ENCODE results near the gene SPHK1. TPM values are rescaled to one million over a fixed set of nuclear protein-coding genes. Genes with fewer than 3 reads are reported as not detected.
"Not testable (repeated sequence)": the region's sequence is repeated elsewhere in the genome, so short reads cannot be mapped to it uniquely, and the experiment has no call there.

Gene SPHK1
- total RNA-seq, 1 donor from 2014 or later, result 8.5 TPM

DNA sequence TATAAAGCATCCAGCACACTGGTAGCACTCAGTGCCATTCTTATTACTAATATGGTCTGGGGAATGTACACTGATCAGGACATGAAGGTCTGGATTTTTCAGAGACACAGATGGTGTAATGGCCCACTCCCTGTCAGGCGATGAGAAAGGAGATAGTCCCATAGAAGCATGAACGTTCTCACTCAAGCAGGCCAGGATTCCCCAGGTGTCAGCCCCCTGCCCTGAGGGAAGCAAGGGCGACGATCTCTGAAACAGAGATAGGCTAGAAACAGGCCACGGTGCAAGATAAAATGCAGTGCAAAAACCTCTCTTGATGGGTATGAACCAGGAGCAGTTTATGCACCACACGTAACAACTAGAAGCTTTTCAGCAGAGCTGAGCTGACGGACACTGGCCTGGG, 41.3 kb upstream of the SPHK1 start:
- intact Hi-C loops (cut with DNase I), result no loop called here
- Histone ChIP-seq H3K27ac (no peak overlapping the region), H3K9me3 (no peaks in the 10 kb centered on the region), H3K27me3 (no peaks in the 10 kb centered on the region), H3K4me3 (no peak overlapping the region), H3K4me1 (no peaks in the 10 kb centered on the region), H3K36me3 (peaks cover 45% of the 10 kb centered on the region)
- DNase-seq (no peak), ATAC-seq (no peak)
- TF ChIP-seq, protein P1, sequence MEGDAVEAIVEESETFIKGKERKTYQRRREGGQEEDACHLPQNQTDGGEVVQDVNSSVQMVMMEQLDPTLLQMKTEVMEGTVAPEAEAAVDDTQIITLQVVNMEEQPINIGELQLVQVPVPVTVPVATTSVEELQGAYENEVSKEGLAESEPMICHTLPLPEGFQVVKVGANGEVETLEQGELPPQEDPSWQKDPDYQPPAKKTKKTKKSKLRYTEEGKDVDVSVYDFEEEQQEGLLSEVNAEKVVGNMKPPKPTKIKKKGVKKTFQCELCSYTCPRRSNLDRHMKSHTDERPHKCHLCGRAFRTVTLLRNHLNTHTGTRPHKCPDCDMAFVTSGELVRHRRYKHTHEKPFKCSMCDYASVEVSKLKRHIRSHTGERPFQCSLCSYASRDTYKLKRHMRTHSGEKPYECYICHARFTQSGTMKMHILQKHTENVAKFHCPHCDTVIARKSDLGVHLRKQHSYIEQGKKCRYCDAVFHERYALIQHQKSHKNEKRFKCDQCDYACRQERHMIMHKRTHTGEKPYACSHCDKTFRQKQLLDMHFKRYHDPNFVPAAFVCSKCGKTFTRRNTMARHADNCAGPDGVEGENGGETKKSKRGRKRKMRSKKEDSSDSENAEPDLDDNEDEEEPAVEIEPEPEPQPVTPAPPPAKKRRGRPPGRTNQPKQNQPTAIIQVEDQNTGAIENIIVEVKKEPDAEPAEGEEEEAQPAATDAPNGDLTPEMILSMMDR (IDR thresholded peaks at IDR 0.05), result no peak

DNA sequence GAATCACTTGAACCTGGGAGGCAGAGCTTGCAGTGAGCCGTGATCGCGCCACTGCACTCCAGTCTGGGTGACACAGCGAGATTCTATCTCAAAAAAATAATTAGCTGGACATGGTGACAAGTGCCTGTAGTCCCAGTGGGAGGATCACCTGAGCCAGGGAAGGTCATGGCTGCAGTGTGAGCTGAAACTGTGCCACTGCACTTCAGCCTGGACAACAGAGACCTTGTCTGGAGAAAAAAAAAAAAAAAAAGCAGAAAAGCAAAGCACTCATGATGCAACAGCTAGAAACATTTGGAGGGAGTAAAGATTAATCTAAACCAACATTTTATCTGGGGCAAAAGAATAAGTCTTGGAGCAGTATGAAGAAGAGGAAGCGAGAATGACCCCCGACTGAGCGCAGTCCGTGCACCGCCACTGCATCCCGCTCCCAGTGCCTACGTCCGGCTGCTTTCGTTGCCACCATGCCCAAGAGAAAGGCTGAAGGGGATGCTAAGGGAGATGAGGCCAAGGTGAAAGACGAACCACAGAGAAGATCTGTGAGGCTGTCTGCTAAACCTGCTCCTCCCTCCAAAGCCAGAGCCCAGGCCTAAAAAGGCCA, 38.9 kb upstream of the SPHK1 start:
- Histone ChIP-seq H3K4me3 (no peak overlapping the region), H3K36me3 (peaks cover 49% of the 10 kb centered on the region), H3K27me3 (no peaks in the 10 kb centered on the region), H3K4me1 (no peaks in the 10 kb centered on the region), H3K27ac (no peak overlapping the region), H3K9me3 (no peaks in the 10 kb centered on the region)
- TF ChIP-seq, protein P1 (IDR thresholded peaks at IDR 0.05), result no peak
- ATAC-seq (no peak), DNase-seq (no peak)
- intact Hi-C loops (cut with DNase I), result no loop called here

GRCh38 chr17:76346936-76347335, 37.5 kb upstream of the SPHK1 start:
- H3K36me3 ChIP-seq, result peaks cover 49% of the 10 kb centered on the region
- H3K4me1 ChIP-seq; DNase-seq; H3K4me3 ChIP-seq; intact Hi-C loops (cut with DNase I); ATAC-seq; H3K27me3 ChIP-seq; H3K27ac ChIP-seq; H3K9me3 ChIP-seq: not testable (repeated sequence)

GRCh38 chr17:76350463-76350862, 33.9 kb upstream of the SPHK1 start:
- TF ChIP-seq, protein P1 (IDR thresholded peaks at IDR 0.05), result no peak
- H3K36me3 ChIP-seq, result peaks cover 25% of the 10 kb centered on the region
- H3K27me3 ChIP-seq, result no peaks in the 10 kb centered on the region
- intact Hi-C loops (cut with DNase I), result no loop called here
- no peak overlapping the region for H3K4me3 ChIP-seq
- no peak for ATAC-seq
- H3K9me3 ChIP-seq, result no peaks in the 10 kb centered on the region
- no peak for DNase-seq
- no peak overlapping the region for H3K27ac ChIP-seq
- H3K4me1 ChIP-seq, result peaks cover 13% of the 10 kb centered on the region

DNA sequence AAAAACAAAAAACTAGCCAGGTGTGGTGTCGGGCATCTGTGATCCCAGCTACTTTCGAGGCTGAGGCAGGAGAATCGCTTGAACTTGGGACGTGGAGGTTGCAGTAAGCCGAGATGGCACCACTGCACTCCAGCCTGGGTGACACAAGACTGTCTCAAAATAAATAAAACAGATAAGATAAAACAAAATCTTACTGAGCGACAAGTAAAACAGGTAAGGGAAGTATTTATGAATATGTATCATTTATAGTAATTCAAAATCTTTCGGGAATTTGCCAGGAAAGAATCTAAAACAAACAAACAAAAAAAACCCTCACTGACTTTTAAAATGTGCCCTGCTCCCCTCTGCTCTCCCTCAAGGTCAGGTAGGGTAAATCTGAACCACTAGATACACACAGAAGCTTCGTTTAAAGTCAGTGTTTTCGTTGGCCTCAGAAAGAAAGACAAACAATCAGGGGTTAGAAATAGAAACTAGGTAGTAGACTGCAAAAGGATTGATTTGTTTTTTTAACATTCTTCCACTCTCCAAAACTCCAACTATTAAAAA, 32.8 kb upstream of the SPHK1 start:
- H3K36me3 ChIP-seq, result peaks cover 14% of the 10 kb centered on the region
- H3K9me3 ChIP-seq, result no peaks in the 10 kb centered on the region
- H3K27me3 ChIP-seq, result no peaks in the 10 kb centered on the region
- no peak for ATAC-seq
- intact Hi-C loops (cut with DNase I), result no loop called here
- TF ChIP-seq, protein P1 (IDR thresholded peaks at IDR 0.05), result no peak
- peaks cover 13% of the 10 kb centered on the region for H3K4me1 ChIP-seq
- no peak for DNase-seq
- H3K4me3 ChIP-seq, result no peak overlapping the region
- no peak overlapping the region for H3K27ac ChIP-seq

DNA sequence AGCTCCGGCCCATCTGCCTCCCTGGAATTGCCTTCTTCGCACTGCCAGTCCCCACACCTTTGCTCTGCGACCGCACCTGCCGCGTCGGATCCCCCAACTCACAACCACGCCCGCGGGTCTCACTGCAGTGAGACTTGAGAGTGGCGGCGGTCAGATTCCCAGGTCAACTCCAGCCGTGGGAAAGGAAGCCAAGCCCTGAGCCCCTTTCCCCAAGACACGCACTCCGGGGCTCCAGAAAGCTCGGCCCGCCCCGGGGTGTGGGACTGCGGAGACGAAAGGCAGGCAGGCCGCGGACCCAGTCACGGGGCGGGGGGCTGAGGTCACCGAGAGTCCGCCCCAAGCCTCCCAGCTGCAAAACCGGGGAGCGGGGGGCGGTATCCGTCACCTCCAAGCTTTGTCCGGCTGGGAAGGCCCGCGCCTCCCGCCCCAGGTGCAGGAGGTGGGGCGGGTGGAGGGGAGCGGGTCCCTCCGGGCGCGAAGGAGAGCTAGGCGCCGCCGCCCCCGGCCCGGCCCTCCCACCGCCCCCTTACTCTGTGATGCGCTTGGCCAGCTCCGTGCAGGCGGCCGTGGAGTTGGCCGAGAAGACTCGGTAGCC, 31.3 kb upstream of the SPHK1 start:
- Histone ChIP-seq H3K27ac (peak overlapping the region; percentile 89), H3K36me3 (peaks cover 4% of the 10 kb centered on the region), H3K4me1 (peaks cover 13% of the 10 kb centered on the region), H3K27me3 (no peaks in the 10 kb centered on the region), H3K9me3 (no peaks in the 10 kb centered on the region), H3K4me3 (peak overlapping the region; percentile 92)
- TF ChIP-seq, protein P1 (IDR thresholded peaks at IDR 0.05), result no peak
- peak; percentile 73 for DNase-seq
- intact Hi-C loops (cut with DNase I), result no loop called here
- peak; percentile 42 for ATAC-seq
